IPS DF 6.9 (cell line): ENCODE measurements around the gene UTF1.
A peak's percentile ranks its signal among the peaks of the same experiment; 100 is the strongest.

Experiments
- DNase-seq: peaks from one replicate; pipeline ENCODE4 v3.0.0-alpha.2; 2013; ENCODE audit warnings: low read depth, low spot score
- H3K27ac ChIP-seq: one replicate; pipeline ENCODE4 v1.5.1; 2013; ENCODE audit warnings: low read length, control low read depth
- H3K27me3 ChIP-seq: 2 replicates; pipeline ENCODE4 v1.6.1; 2013; ENCODE audit warnings: mild to moderate bottlenecking, low read length; ENCODE audit not compliant: control insufficient read depth, insufficient read depth
- H3K36me3 ChIP-seq: 2 replicates; pipeline ENCODE4 v1.6.1; 2013; ENCODE audit warnings: low read length; ENCODE audit not compliant: control insufficient read depth, insufficient read depth
- H3K4me1 ChIP-seq: 2 replicates; pipeline ENCODE4 v1.6.1; 2013; ENCODE audit warnings: low read length; ENCODE audit not compliant: control insufficient read depth, insufficient read depth
- H3K4me3 ChIP-seq: 2 replicates; pipeline ENCODE4 v1.5.1; 2013; ENCODE audit warnings: mild to moderate bottlenecking, low read length
- H3K9me3 ChIP-seq: 2 replicates; pipeline ENCODE4 v1.6.1; 2013; ENCODE audit warnings: low read length, inconsistent platforms; ENCODE audit not compliant: control insufficient read depth, insufficient read depth
- WGBS: extraction: QIAGEN DNeasy Blood & Tissue Kit; methylation state at CpG from one replicate; pipeline ENCODE4 v1.1.7; 2013; ENCODE audit warnings: mixed read lengths, missing lambda C conversion rate; ENCODE audit not compliant: insufficient read length, insufficient coverage; 5-methylcytosine and 5-hydroxymethylcytosine counted together

The UTF1 gene

DNA sequence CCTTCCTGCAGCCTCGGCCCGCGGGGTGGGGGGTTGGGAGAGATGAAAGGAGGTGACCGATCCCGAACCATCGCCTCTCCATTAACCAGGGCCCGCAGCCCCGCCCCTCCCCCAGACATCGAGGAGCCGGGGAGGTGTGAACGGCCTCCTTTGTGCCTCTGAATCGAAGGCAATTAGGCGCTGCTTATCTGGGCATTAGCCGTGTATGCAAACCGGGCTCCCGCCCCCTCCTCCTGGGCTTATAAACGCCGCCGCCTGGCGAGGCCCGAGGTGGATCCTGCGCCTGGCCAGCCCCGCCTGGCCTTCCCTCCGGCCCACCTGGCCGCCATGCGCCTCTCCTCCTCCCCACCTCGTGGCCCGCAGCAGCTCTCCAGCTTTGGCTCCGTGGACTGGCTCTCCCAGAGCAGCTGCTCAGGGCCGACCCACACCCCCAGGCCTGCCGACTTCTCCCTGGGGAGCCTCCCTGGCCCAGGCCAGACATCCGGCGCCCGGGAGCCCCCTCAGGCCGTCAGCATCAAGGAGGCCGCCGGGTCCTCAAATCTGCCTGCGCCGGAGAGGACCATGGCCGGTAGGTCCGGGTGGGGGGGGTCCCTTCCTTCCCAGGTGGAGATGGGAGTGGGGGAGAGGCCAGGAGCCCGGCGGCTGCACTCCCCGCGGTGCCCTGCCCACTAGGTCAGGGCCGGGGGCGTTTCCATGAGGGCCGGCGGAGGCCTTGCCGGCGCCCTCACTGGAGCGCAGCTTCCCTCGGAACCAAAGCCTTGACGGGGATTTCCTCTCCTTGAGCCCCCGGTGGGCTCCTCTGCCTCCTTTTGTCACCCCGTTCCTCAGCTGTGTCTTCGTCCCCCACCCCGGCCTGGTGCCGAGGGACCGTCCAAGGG is 7.8 kb downstream of the UTF1 start, which contains the start of gene VENTX:
Gene VENTX, plus strand, starts transcription at position 268 of the 878 bp plus-strand sequence. Its CDS starts 60 bp downstream, at position 328.
- no CpG with 5 or more reads among the region's 60 CpGs for WGBS
- DNase-seq = no peak
- peaks cover 8% of the 10 kb centered on the region for H3K4me1 ChIP-seq
- H3K27me3 ChIP-seq = peaks cover 15% of the 10 kb centered on the region
- H3K36me3 ChIP-seq = no peaks in the 10 kb centered on the region
- no peaks in the 10 kb centered on the region for H3K9me3 ChIP-seq
- peak within 1 kb of the TSS; percentile 37; the same call in 1 of the 2 replicates for H3K4me3 ChIP-seq
- H3K27ac ChIP-seq = no peak within 1 kb of the TSS

GRCh38 chr10:133238466-133238804 is 8.4 kb downstream of the UTF1 start:
- peaks cover 8% of the 10 kb centered on the region for H3K4me1 ChIP-seq
- DNase-seq = no peak
- peak overlapping the region; percentile 32; the same call in 1 of the 2 replicates for H3K4me3 ChIP-seq
- H3K36me3 ChIP-seq = no peaks in the 10 kb centered on the region
- WGBS = no CpG with 5 or more reads among the region's 15 CpGs
- no peak overlapping the region for H3K27ac ChIP-seq
- H3K9me3 ChIP-seq = no peaks in the 10 kb centered on the region
- H3K27me3 ChIP-seq = peaks cover 15% of the 10 kb centered on the region

- Histone ChIP-seq H3K27ac (no peak overlapping the region), H3K9me3 (no peaks in the 10 kb centered on the region), H3K4me3 (no peak overlapping the region), H3K4me1 (peaks cover 8% of the 10 kb centered on the region), H3K27me3 (peaks cover 15% of the 10 kb centered on the region), H3K36me3 (no peaks in the 10 kb centered on the region)
- no CpG with 5 or more reads among the region's 15 CpGs for WGBS
- no peak for DNase-seq
Measured at GRCh38 chr10:133239990-133240389, 10.0 kb downstream of the UTF1 start.

DNA sequence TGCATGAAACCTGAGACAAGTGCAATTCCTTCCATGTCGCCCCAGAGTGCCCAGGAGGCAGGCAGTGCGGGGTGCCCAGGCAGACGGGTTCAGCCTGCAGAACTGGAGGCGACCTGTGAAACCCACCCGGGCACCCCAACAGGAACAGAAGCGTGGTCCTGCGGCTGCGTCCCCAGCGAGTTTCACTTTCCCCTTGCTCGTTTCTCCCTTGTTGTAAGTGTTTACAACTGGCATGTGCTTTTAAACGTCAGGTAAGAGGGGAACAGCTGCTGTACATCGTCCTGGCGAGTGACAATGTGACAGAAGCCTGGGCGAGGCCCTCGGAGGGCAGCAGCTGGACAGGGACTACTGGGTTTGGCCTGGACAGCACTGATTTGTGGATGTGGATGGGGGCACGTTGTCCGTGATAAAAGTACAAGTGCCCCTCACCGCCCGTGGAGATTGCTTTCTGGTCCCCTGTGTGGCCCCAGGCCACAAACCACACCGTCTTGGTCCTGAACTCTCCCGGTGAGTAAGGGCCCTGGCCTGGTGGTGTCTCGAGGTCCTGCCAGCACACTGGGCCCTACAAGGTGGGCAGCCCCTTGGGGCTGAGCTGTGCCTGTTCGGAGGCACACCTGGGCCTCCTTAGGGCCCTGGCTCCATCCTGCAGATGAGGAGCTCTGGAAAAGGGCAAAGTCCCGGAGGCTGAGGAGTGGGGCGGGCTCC is 11.6 kb downstream of the UTF1 start:
- WGBS = no CpG with 5 or more reads among the region's 25 CpGs
- Histone ChIP-seq H3K36me3 (no peaks in the 10 kb centered on the region), H3K27ac (no peak overlapping the region), H3K4me3 (no peak overlapping the region), H3K27me3 (peaks cover 7% of the 10 kb centered on the region), H3K9me3 (no peaks in the 10 kb centered on the region), H3K4me1 (peaks cover 5% of the 10 kb centered on the region)
- no peak for DNase-seq

DNA sequence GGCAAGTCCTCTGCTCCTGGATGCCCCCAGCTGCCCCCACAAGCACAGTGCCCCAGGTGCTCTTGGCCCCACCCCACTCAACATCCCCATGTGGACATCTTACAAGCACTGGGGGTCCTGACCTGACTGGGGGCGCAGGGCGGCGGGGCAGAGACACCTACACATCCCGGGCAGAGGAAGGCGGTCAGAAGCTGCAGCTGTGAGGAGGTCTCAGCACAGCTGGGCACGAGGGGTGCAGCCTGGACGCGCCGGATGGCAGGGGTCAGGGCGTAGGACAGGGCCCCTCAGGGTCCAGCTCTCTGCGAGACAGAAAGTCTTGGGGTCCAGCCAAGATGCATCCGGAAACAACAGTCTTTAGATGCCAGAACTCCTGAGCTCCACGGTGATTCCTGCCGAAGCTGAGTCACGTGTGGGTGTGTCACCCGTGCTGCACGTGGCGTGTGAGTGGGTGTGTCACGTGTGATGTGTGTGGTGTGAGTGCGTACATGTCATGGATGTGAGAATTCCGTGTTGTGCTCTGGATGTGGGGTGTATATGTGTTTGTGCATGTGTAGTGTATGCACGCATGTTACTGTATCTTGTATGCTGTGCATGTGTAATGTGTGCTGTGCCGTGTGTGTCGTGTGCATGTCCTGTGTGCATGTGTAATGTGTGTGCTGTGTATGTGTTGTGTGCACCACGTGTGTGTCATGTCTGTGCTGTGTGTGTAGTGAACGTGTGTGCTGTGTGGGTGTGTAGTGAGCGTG is 12.8 kb downstream of the UTF1 start:
- 100% methylated on average over 1 of the region's 27 CpGs for WGBS
- Histone ChIP-seq H3K27ac (no peak overlapping the region), H3K27me3 (peaks cover 2% of the 10 kb centered on the region; the same call in 1 of the 2 replicates), H3K9me3 (no peaks in the 10 kb centered on the region), H3K4me1 (peaks cover 8% of the 10 kb centered on the region), H3K4me3 (no peak overlapping the region), H3K36me3 (no peaks in the 10 kb centered on the region)
- no peak for DNase-seq

- H3K4me1 ChIP-seq = peaks cover 8% of the 10 kb centered on the region
- no peaks in the 10 kb centered on the region for H3K36me3 ChIP-seq
- WGBS = no CpG with 5 or more reads among the region's 14 CpGs
- no peak overlapping the region for H3K27ac ChIP-seq
- no peak for DNase-seq
- no peaks in the 10 kb centered on the region for H3K9me3 ChIP-seq
- H3K27me3 ChIP-seq = peaks cover 2% of the 10 kb centered on the region; the same call in 1 of the 2 replicates
- no peak overlapping the region for H3K4me3 ChIP-seq
Measured at GRCh38 chr10:133243593-133243992, 13.6 kb downstream of the UTF1 start.

- no CpG with 5 or more reads among the region's 33 CpGs for WGBS
- H3K9me3 ChIP-seq = no peaks in the 10 kb centered on the region
- H3K4me3 ChIP-seq = no peak overlapping the region
- no peak overlapping the region for H3K27ac ChIP-seq
- no peaks in the 10 kb centered on the region for H3K27me3 ChIP-seq
- DNase-seq = no peak
- H3K36me3 ChIP-seq = no peaks in the 10 kb centered on the region
- H3K4me1 ChIP-seq = peaks cover 7% of the 10 kb centered on the region
Measured at GRCh38 chr10:133245439-133246235, 15.6 kb downstream of the UTF1 start.

GRCh38 chr10:133246236-133246626 is 16.2 kb downstream of the UTF1 start:
- H3K36me3 ChIP-seq = no peaks in the 10 kb centered on the region
- WGBS = no CpG with 5 or more reads among the region's 12 CpGs
- H3K27ac ChIP-seq = no peak overlapping the region
- no peaks in the 10 kb centered on the region for H3K27me3 ChIP-seq
- no peak overlapping the region for H3K4me3 ChIP-seq
- no peak for DNase-seq
- peaks cover 7% of the 10 kb centered on the region for H3K4me1 ChIP-seq
- H3K9me3 ChIP-seq = no peaks in the 10 kb centered on the region

DNA sequence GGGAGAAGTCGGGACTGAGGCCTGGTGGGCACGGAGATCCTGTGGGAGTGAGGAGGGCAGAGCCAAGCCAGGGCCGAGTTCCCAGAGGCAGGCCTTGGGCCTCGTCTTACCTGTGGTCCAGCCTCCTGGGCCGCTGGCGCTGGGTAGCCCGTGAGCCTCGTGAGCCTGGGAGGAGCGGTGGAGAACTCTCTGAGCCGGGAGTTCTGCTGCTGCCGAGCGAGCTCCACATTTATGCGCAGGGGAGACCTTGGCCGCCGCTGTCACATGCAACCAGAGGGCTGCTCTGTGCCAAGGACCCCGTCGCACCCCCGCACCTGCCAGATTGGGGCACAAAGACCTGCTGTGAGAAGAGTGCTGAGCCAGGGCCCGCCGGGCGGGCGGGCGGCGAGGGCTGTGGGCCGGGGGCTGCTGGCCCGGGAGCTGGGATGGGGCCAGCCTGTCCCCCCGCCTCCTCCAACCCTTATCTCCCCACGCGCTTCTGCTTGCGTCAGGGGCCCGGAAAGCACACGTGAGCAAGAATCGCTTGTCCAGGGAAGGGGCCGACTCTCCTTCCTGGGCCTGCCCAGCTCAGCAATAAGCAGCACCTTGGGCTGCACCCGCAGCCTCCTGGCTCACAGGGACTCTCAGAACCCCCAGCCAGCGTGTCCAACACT is 17.8 kb downstream of the UTF1 start:
- H3K4me3 ChIP-seq = no peak overlapping the region
- H3K27ac ChIP-seq = no peak overlapping the region
- H3K9me3 ChIP-seq = no peaks in the 10 kb centered on the region
- H3K4me1 ChIP-seq = peaks cover 7% of the 10 kb centered on the region
- no peak for DNase-seq
- H3K27me3 ChIP-seq = no peaks in the 10 kb centered on the region
- H3K36me3 ChIP-seq = no peaks in the 10 kb centered on the region
- no CpG with 5 or more reads among the region's 36 CpGs for WGBS
